GM18951 (cell line): ENCODE measurements around the gene ITGAV.

ENCODE experiments used
- POLR2A ChIP-seq: IDR thresholded peaks from 4 replicates; pipeline ENCODE4 v1.6.1; 2011; ENCODE audit warnings: mild to moderate bottlenecking; ENCODE audit not compliant: insufficient read length, insufficient read depth; ENCODE audit errors: extremely low read depth
- in situ Hi-C: fragments of 300-500 bp; cut with MboI; formaldehyde crosslinking; loops from one replicate; pipeline ENCODE4 v1.12.0; 2022; ENCODE audit warnings: low sequenced_read_pairs, mixed read lengths, inconsistent platforms; ENCODE audit not compliant: unreplicated experiment

ITGAV gene

GRCh38 chr2:186716004-186716403 lies 126.1 kb downstream of the ITGAV start:
- no peak for TF ChIP-seq POLR2A
- in situ Hi-C loops: no loop called here

DNA sequence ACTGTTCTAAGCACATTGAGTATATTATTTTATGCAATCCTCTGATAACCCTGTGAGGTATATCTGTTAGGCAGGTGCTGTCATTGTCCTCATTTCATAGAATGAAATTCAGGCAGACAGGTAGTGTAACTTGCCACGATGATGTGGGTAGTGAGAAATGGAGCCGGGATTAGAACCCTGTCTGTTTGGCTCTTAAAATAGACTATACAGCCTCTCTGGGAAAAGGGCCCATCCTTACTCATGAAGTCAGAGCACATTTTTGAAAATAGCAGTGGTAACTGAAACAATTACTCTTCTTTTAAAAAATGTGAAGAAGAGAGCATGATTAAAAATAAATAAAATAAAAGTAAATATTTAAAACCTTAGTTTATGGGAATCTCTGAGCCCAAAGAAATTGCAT lies 127.0 kb downstream of the ITGAV start:
- in situ Hi-C loops: no loop called here
- no peak for TF ChIP-seq POLR2A

DNA sequence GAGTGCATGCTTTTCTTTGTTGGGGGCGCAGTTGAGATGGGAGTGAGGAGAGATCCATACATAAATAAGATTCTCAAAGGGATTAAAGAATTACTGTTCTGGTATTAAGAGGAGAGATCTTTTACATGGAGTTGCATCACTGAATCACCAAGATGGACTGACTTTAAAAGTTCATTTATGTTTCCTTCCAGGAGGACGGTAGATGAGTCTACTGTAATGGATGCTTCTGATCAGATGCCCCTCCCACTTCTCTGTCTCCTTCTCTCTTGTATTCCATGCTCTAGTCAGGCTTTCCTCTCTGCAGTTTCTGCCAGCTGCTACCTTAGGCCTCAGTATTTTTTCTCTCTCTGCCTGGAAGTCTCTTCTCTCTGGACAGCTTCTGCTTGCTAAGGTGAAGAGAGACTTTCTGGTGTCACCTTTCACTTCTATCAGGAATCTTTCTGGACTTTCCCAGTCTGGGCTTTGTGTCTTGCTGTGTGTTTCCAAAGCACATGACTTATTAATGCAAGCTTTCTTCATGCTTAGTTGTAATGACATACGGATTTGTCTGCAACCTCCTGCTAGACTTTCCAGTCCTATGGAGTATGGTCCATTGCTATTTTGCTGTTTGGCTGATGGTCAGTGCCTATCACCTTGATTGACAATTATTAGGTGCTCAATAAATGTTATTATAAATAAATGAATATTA lies 127.6 kb downstream of the ITGAV start:
- no peak for TF ChIP-seq POLR2A
- in situ Hi-C loops: no loop called here

DNA sequence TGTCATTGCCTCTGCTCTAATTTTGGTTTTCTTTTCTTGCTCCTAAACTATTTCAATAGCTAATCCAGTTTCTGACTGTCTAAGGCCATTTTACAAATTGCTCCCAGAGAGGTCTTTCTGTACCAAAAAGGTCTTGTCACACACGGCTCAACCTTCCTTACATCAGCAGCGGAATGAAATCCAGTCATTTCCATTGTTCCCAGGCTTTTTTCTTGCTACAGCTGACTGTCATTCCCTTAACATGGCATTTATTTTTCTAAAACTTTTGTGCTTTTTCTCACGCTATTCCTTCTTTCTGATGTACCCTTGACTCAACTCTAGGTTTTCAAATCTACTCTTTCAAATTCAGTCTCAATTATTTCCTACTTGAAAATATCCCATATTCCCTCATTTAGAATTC lies 128.3 kb downstream of the ITGAV start:
- in situ Hi-C loops: no loop called here

DNA sequence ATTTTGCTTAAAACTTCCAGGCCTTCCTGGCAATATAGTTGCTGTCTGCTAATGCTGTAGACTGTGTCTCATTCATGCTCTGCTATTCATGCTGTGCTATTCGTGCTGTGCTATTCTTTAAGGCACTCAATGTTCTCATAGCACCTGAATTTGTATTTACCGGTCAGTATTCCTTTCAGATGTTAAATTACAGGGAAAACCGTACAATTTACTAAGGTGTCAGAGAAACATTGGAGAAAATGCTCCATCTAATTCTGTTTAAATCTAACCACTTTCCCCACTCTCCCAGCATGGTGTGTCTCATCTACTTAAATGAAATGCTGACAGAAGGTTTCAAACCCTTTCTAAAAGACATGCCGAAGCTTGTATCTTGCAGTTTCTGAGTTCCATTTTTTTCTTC lies 129.0 kb downstream of the ITGAV start:
- in situ Hi-C loops: no loop called here
- no peak for TF ChIP-seq POLR2A

More for the DNA sequence above, 128.3 kb downstream of the ITGAV start:
- no peak for TF ChIP-seq POLR2A

DNA sequence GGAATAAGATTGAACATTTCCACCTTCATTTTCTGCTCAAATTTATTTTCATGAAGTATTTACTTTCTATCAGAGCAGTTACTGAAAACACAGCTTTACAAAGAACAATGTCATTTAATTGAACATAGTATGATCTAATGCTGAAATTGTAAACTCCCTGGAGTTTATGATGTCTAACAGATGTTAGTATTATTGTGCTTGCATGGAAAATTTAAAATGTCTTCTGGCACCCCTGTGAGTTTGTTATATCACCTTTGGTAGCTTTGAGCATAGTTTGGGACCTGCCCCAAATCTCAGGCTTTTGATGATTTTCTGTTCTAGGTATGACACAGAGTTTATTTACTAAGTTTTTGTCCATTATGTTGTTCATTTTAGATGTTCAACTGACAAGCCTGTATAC lies 132.1 kb downstream of the ITGAV start:
- no peak for TF ChIP-seq POLR2A
- in situ Hi-C loops: no loop called here

DNA sequence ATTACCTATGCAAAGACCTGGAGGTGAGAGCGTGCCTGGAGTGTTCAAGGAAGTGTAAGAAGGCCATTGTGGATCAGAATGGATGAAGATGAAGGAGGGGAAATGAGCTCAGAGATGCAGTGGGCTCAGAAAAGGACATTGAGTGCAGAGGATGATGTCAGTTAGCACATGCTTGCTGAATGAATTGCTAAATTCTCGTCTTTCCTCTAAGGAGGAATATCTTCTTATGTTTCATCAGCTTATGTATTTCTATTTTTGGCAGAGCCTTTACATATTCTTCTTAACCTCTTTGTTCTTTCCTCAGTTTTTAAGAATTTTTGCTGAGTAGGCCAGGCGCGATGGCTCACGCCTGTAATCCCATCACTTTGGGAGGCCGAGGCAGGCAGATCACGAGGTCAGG lies 134.9 kb downstream of the ITGAV start:
- in situ Hi-C loops: no loop called here
- TF ChIP-seq POLR2A: no peak

DNA sequence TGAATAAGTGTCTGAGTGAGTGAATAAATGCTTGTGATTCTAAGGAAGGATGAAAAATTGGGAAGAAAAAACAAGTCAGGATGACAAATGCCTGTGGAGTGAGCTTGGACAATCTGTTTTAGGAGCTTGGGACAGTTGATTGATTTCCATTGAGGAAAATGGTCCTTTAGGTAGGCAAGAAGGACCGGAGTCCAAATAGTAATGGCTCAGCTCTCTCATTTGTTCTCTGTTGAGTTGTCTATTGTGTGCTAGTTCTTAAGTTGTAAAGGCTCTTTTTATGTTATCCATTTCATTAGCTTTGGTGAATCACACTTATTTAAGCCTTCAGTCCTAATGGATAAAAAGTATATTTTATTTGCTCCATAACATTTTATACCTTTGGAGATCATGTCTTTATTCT lies 135.9 kb downstream of the ITGAV start:
- TF ChIP-seq POLR2A: no peak
- in situ Hi-C loops: no loop called here

GRCh38 chr2:186726938-186727337 lies 137.1 kb downstream of the ITGAV start:
- TF ChIP-seq POLR2A: no peak
- in situ Hi-C loops: no loop called here

DNA sequence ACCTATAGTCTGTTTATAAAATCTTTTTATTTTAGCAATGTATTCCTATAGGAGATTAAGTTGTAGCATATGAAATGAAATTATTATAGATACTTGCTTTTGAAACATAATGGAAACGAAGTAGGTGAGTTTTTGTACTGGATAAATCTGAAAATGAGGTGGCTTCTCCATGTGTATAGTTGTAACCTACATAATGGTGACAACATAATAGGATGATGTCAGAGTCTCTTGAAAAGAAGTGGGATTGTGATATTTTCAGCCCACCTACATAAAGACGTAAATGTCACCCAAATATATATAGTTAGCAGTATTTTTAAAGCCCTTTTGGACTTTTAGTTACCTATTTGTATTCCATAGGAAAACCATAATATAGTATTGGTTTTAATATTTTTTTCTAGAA lies 138.8 kb downstream of the ITGAV start:
- in situ Hi-C loops: no loop called here
- no peak for TF ChIP-seq POLR2A
